AG08395 (cell line): ENCODE results near the gene SPHKAP.
"Not testable (repeated sequence)": the region's sequence is repeated elsewhere in the genome, so short reads cannot be mapped to it uniquely, and the experiment has no call there.

Experiments
- DNase-seq: peaks from one replicate; pipeline ENCODE4 v3.0.0; 2012; ENCODE audit warnings: mixed read lengths, low spot score

The SPHKAP gene

DNA sequence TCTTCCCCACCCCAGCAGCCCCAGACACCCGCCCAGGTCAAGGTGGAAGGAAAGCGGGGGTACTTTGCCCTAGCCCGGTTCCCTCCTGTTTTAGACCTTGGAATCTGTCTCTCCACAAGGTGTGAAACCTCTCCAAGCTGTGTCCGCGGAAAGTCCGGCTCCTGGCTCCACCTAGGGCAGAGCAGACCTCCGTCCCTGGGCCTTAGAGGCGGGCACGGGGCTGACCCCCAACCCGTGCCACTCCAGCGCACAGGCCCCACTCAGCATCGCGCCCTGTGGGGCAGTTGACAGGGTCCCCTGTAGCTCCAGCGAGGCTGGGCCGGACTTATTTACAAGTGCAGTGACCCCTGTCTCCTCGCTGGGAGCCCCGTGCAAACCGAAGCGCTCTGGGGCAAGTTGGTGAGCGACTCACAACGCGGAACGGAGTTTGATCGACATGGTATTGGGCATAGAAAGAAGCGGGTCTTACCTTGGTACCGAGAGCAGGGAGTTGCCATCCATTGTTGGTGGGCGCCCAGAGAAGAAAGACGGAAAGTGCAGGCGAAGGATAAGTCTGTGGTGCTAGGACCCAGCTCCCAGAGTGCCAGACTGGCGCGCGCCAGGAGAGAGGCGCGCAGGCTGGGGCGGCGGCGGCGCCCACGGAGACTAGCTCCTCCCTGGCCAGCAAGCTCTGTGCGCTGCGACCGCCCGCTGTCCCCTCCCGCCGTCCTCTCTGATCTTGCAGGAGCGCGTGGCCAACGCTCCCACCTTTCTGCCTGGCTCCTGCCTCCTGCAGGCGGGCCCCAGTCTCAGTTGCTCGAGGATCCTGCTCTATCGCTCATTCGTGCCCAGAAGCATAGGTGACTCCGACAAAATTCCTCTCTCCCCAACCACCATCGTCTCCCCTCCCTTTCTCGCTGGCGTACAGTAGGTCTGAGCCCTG, at the start of gene SPHKAP:
TSS of gene SPHKAP (minus strand) at position 590 of the 922 bp plus-strand sequence. CDS start at position 501, 89 bp downstream.
- no peak for DNase-seq

- DNase-seq: no peak
Observed at GRCh38 chr2:228227466-228227865, 46.0 kb upstream of the SPHKAP start.

DNA sequence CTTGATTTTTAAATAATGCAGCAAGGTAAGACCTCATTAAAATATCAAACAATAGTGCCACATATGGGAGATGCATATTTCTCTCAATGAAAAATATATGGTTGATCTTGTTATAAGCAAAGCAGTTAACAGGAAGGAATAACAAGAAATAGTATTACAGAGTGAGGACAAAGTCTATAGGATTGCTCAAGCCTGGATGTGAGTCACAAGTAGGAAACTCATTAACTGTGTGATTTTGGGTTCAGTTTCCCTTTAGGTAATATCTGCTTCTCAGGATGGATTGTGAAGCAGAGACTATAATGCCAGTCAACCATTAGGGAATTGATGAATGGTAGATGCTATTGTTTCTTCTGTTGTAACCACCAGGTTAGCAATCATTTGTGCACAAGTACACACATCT, 42.9 kb upstream of the SPHKAP start:
- no peak for DNase-seq

DNA sequence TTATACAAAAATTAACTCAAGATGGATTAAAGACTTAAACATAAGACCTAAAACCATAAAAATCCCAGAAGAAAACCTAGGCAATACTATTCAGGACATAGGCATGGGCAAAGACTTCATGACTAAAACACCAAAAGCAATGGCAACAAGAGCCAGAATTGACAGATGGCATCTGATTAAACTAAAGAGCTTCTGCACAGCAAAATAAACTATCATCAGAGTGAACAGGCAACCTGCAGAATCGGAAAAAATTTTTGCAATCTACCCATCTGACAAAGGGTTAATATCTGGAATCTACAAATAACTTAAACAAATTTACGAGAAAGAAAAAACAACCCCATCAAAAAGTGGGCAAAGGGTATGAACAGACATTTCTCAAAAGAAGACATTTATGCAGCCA, 37.1 kb upstream of the SPHKAP start:
- DNase-seq: not testable (repeated sequence)

- no peak for DNase-seq
Observed at GRCh38 chr2:228197504-228197903, 16.0 kb upstream of the SPHKAP start.

DNA sequence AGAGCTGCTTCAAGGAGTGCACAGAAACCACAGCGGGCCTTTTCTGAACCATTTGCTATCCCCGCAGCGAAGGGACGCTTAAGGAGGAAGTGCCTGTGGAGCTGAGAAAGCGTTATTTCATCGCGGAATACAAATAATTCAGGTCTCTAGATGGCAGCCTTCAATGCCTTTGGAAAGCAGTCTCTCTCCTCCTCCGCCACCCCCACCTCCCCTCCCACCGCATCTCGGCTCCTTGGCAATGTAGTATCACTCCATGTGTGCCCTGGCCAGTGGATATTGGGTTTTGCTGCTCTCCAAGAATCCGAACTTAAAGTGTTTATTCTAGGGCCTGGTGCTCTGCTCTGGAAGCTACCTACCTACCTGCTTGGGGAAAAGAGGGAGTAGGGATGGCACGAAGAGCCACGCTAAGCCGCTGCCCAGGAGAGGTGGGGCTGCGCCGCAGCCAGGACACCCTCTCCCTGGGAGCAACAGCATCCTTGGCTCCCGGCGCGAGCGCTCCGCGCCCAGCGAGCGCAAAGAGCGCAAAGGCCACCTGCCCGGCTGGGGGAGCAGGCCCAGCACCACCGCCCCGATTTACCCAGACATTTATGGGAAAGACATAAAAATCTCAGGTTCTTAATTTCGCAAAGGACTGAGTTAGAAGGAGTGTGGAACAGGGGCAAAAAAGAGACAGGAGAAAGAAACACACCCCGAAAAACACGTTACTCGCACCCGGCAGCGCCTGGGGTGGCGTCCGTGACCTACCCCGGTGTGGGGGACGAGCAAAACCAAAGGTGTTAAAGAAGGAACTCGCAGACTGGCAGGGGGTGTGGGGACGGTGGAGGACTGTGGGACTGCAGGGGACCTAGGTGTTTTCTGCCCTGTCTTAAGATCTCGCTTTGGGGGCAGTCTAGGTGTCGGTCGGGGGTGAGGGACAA, 1.0 kb downstream of the SPHKAP start:
- DNase-seq: no peak

DNA sequence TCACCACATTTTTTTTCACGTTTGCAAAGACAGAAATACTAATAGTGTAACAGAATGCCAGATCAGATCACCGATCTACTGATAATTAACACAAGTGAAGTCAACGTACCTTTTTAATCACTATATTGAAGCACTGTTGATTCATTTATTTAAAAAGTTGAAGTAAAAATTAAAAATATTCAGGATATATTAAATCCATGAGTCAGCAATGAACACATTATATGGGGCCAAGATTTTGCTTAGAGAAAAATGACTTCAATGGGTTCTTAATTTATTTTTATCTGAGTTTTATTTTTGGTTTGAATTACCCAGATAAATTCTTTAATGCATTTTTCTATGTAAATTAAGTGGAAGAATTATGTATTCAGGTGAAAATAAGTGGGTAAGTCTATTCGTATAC, 14.2 kb downstream of the SPHKAP start:
- no peak for DNase-seq

DNA sequence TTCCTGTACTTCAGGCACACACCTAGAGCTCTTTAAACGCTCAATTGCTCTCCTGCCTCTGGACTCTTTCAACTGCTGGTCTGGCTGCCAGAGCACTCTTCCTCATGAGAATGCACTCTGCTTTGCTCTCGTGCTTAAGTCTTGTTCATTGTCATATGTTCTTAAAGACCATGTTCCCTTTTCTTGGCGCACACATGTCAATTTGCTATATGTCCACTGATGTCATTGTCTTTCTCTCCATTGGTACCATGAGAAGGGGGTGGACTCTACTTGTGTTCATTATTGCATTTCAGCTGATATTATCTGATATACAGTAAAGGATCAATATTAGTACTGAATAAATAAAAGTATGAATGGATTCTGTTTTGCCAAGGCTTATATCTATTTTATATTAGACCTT, 16.8 kb downstream of the SPHKAP start:
- no peak for DNase-seq

DNA sequence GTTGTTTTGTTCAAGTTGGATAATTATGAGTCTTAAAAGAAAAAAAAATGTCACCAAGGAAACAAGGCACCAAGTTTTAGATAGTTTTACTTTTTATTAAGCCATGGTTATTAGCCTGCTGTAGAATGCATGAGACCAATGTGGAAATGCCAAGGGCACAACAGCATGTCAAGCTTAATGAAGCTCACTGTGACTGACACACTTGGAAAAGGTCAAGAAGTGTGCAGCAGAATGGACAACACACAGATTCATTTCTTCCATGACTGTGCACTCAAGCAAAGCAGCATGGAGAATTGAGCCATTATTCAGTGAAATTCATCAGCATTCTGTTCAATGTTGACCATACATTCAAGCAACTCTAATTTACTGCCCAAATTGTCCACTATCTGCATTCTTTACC, 23.6 kb downstream of the SPHKAP start:
- DNase-seq: no peak

- DNase-seq: no peak
Observed at GRCh38 chr2:228144961-228145360, 36.5 kb downstream of the SPHKAP start.

GRCh38 chr2:228140934-228141528, 40.5 kb downstream of the SPHKAP start:
- DNase-seq: no peak

- DNase-seq: no peak
Observed at GRCh38 chr2:228136027-228136426, 45.5 kb downstream of the SPHKAP start.

GRCh38 chr2:228135300-228135699, 46.2 kb downstream of the SPHKAP start:
- no peak for DNase-seq

- DNase-seq: no peak
Observed at GRCh38 chr2:228131833-228132232, 49.7 kb downstream of the SPHKAP start.

DNA sequence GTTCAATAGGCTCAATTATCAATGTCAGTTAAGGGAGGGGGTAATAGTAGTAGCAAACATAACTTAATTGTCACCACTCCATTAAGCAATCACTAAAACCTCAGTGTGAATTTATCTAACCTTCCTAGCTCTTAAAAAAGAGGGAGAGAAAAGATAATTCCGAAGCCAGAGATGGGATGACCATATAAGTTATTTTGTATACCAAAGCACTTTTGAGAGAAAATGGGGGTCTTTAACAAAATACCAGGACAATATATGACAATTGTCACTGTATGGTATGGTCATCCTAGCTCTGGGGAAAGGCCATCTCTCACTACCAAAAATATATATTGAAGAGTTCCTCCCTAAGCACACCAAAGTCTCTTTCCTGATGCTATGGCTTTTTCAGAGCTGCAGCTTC, 55.1 kb downstream of the SPHKAP start:
- no peak for DNase-seq

GRCh38 chr2:228118940-228119339, 62.5 kb downstream of the SPHKAP start:
- DNase-seq: no peak

DNA sequence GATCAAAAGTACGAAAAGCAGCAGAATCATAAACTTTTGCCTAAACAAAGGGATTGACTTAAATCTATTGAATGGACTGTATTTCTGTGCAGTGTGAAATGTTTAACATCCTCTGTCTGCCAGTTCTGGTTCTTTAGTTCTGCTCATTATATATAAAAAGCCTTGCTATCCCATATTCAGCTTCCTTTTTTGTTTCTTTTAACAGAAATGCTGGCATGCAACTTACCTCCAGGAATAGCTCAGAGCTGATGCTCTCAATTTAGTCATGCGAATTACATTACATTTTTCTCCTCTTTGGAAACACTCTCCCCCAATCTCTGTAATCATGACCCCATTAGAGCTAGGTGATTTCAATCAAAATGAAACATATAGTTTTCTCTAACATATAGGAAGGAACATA, 73.6 kb downstream of the SPHKAP start:
- DNase-seq: no peak

- DNase-seq: no peak
Observed at GRCh38 chr2:228105526-228106250, 75.8 kb downstream of the SPHKAP start.

GRCh38 chr2:228104215-228104614, 77.3 kb downstream of the SPHKAP start:
- DNase-seq: no peak

DNA sequence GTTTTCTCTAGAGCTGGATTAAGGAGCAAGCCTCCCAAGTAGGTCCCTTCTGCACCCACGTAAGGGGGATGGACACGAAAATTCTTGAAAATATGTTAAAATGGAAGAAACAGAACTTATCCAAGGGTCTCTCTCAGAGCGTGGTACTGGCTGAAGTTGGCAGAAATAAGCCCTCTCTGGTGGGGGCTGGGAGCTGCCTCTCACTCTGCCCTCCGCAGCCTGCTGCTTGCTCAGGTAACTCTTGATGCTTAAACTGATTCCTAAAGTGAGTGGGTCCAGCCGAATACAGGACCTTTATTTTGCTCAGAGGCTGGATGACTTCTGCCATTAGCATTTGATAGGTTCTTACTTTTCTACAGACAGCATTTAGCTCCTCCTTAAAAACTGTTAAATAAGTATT, 78.1 kb downstream of the SPHKAP start:
- DNase-seq: no peak

- no peak for DNase-seq
Observed at GRCh38 chr2:228102949-228103348, 78.5 kb downstream of the SPHKAP start.
